Measurements from ENCODE around the gene METTL8.

Gene METTL8

GRCh38 chr2:171406044-171406443, 27.7 kb downstream of the METTL8 start:
- TF ChIP-seq CTCF (conservative IDR thresholded peaks at IDR 0.05): no peak
- no peak overlapping the region for H3K27ac ChIP-seq

GRCh38 chr2:171405546-171405945, 28.2 kb downstream of the METTL8 start:
- TF ChIP-seq CTCF (conservative IDR thresholded peaks at IDR 0.05) (no peak), ZFX (IDR thresholded peaks at IDR 0.05) (no peak)
- no peak overlapping the region for H3K27ac ChIP-seq

GRCh38 chr2:171404719-171405118, 29.1 kb downstream of the METTL8 start:
- no peak for TF ChIP-seq CTCF (conservative IDR thresholded peaks at IDR 0.05)
- TF ChIP-seq ZFX (IDR thresholded peaks at IDR 0.05): no peak
- H3K27ac ChIP-seq: no peak overlapping the region

- H3K27ac ChIP-seq: no peak overlapping the region
- TF ChIP-seq ZFX (IDR thresholded peaks at IDR 0.05): no peak
- TF ChIP-seq CTCF (conservative IDR thresholded peaks at IDR 0.05): no peak
These were observed 29.5 kb downstream of the METTL8 start for GRCh38 chr2:171404261-171404660.

- no peak overlapping the region for H3K27ac ChIP-seq
- TF ChIP-seq ZFX (IDR thresholded peaks at IDR 0.05): no peak
- no peak for TF ChIP-seq CTCF (conservative IDR thresholded peaks at IDR 0.05)
These were observed 30.7 kb downstream of the METTL8 start for GRCh38 chr2:171402906-171403580.

- TF ChIP-seq ZFX (IDR thresholded peaks at IDR 0.05) (no peak), CTCF (conservative IDR thresholded peaks at IDR 0.05) (no peak)
- H3K27ac ChIP-seq: no peak overlapping the region
These were observed 31.8 kb downstream of the METTL8 start for GRCh38 chr2:171401947-171402346.

- TF ChIP-seq ZFX (IDR thresholded peaks at IDR 0.05) (no peak), CTCF (conservative IDR thresholded peaks at IDR 0.05) (no peak)
- no peak overlapping the region for H3K27ac ChIP-seq
These were observed 33.4 kb downstream of the METTL8 start for GRCh38 chr2:171400395-171400794.
